IMR-90 (cell line): Measurements from ENCODE around the gene MIER2. TPM values are rescaled to one million over a fixed set of nuclear protein-coding genes. Genes with fewer than 3 reads are reported as not detected.

Source experiments
- ATAC-seq: fragments of 200-7000 bp; cut with Tn5 transposase; 2 replicates; pipeline ENCODE4 v1.9.1; 2020; ENCODE audit warnings: low read depth, mild to moderate bottlenecking, moderate library complexity
- BruUV-seq: library from RNA; stranded (reverse); fragments of 400-500 nt; replicated peaks from 2 replicates; lab custom pipeline; 2021; lab: Mats Ljungman, UMichigan
- CTCF ChIA-PET: fragments of 300-600 bp; formaldehyde crosslinking; extraction: SDS; loops from one replicate; lab custom pipeline; 2021; ENCODE audit warnings: antibody characterized with exemption; lab: Yijun Ruan, JAX
- POLR2A ChIA-PET: fragments of 300-600 bp; sonication (Branson Sonifier 250); formaldehyde crosslinking; loops from one replicate; lab custom pipeline; 2022; ENCODE audit warnings: antibody characterized with exemption; ENCODE audit not compliant: unreplicated experiment; lab: Charles Lee
- DNase-seq: peaks from one replicate; pipeline ENCODE4 v3.0.0; 2013
- H2AFZ ChIP-seq: replicated peaks from 2 replicates; pipeline ENCODE3; 2013; ENCODE audit warnings: low read length, mild to moderate bottlenecking; ENCODE audit not compliant: poor library complexity
- H2AK5ac ChIP-seq: 2 replicates; pipeline ENCODE4 v1.6.1; 2013; ENCODE audit warnings: low read depth, low read length, inconsistent platforms
- H2AK9ac ChIP-seq: replicated peaks from 2 replicates; pipeline ENCODE3; 2013; ENCODE audit warnings: mild to moderate bottlenecking, low read depth, low read length, moderate library complexity; ENCODE audit not compliant: poor library complexity
- H2BK120ac ChIP-seq: 2 replicates; pipeline ENCODE4 v1.6.1; 2013; ENCODE audit warnings: low read depth, low read length, inconsistent platforms
- H2BK15ac ChIP-seq: 3 replicates; pipeline ENCODE4 v1.6.1; 2013; ENCODE audit warnings: low read depth, low read length, inconsistent platforms
- H2BK20ac ChIP-seq: 2 replicates; pipeline ENCODE4 v1.6.1; 2013; ENCODE audit warnings: low read depth, mild to moderate bottlenecking, inconsistent platforms, low read length, moderate library complexity
- H2BK5ac ChIP-seq: 2 replicates; pipeline ENCODE4 v1.6.1; 2013; ENCODE audit warnings: mild to moderate bottlenecking, low read depth, low read length, inconsistent platforms; ENCODE audit not compliant: poor library complexity, severe bottlenecking
- H3K14ac ChIP-seq: replicated peaks from 2 replicates; pipeline ENCODE4 v1.6.1; 2013; ENCODE audit warnings: low read depth, low read length, inconsistent platforms
- H3K18ac ChIP-seq: 2 replicates; pipeline ENCODE4 v1.6.1; 2013; ENCODE audit warnings: low read depth, low read length, control low read depth
- H3K23ac ChIP-seq: 2 replicates; pipeline ENCODE4 v1.6.1; 2013; ENCODE audit warnings: low read depth, low read length, inconsistent platforms
- H3K27ac ChIP-seq: 2 replicates; pipeline ENCODE4 v1.5.1; 2013; ENCODE audit warnings: mild to moderate bottlenecking, control low read depth, low read length; ENCODE audit not compliant: insufficient read depth
- H3K27me3 ChIP-seq: 2 replicates; pipeline ENCODE4 v1.6.1; 2013; ENCODE audit warnings: low read length; ENCODE audit not compliant: control insufficient read depth, insufficient read depth
- H3K36me3 ChIP-seq: 2 replicates; pipeline ENCODE4 v1.6.1; 2013; ENCODE audit warnings: low read length, mixed read lengths; ENCODE audit not compliant: control insufficient read depth, insufficient read depth
- H3K4ac ChIP-seq: 2 replicates; pipeline ENCODE4 v1.6.1; 2013; ENCODE audit warnings: low read depth, low read length, inconsistent platforms
- H3K4me1 ChIP-seq: 2 replicates; pipeline ENCODE4 v1.6.1; 2013; ENCODE audit warnings: low read length, mixed read lengths; ENCODE audit not compliant: control insufficient read depth, insufficient read depth
- H3K4me2 ChIP-seq: 2 replicates; pipeline ENCODE4 v1.6.1; 2013; ENCODE audit warnings: low read depth, mild to moderate bottlenecking, control low read depth, low read length, moderate library complexity
- H3K4me3 ChIP-seq: 2 replicates; pipeline ENCODE4 v1.5.1; 2013; ENCODE audit warnings: low read depth, mild to moderate bottlenecking, control low read depth, low read length, moderate library complexity; ENCODE audit not compliant: insufficient read depth
- H3K56ac ChIP-seq: 2 replicates; pipeline ENCODE4 v1.6.1; 2013; ENCODE audit warnings: low read length, inconsistent platforms; ENCODE audit not compliant: insufficient read depth; ENCODE audit errors: extremely low read depth
- H3K79me1 ChIP-seq, 2 experiments: 2 replicates each; pipeline ENCODE4 v1.6.1; 2013; ENCODE audit warnings: low read length in 2 of 2, inconsistent platforms in 1 of 2, low read depth in 1 of 2
- H3K9ac ChIP-seq: 2 replicates; pipeline ENCODE4 v1.6.1; 2013; ENCODE audit warnings: low read depth, low read length, control low read depth
- H3K9me1 ChIP-seq: 2 replicates; pipeline ENCODE4 v1.6.1; 2013; ENCODE audit warnings: low read length, inconsistent platforms; ENCODE audit not compliant: insufficient read depth
- H3K9me3 ChIP-seq: 2 replicates; pipeline ENCODE4 v1.6.1; 2013; ENCODE audit warnings: low read length; ENCODE audit not compliant: control insufficient read depth, insufficient read depth
- H4K20me1 ChIP-seq: 2 replicates; pipeline ENCODE4 v1.6.1; 2013; ENCODE audit warnings: low read length, inconsistent platforms; ENCODE audit not compliant: insufficient read depth
- H4K5ac ChIP-seq: 2 replicates; pipeline ENCODE4 v1.6.1; 2013; ENCODE audit warnings: mild to moderate bottlenecking, low read depth, low read length, control low read depth
- H4K8ac ChIP-seq, 2 experiments: 2 replicates each; pipeline ENCODE4 v1.6.1; 2013; ENCODE audit warnings: low read depth in 2 of 2, low read length in 2 of 2, control low read depth in 1 of 2, inconsistent platforms in 1 of 2
- H4K91ac ChIP-seq: 2 replicates; pipeline ENCODE4 v1.6.1; 2013; ENCODE audit warnings: low read depth, low read length, inconsistent platforms; ENCODE audit not compliant: insufficient read depth
- RFX5 ChIP-seq: IDR thresholded peaks from 2 replicates; pipeline ENCODE4 v1.8.0; 2012; ENCODE audit warnings: low read depth, mild to moderate bottlenecking, low read length, moderate library complexity
- WGBS, 2 experiments: methylation state at CpG; one replicate each; pipeline versions ENCODE4 v1.1.5 to v1.1.7; 2013; ENCODE audit warnings: missing lambda C conversion rate in 2 of 2; ENCODE audit not compliant: insufficient read length in 1 of 2; ENCODE audit errors: extremely low coverage in 2 of 2; 5-methylcytosine and 5-hydroxymethylcytosine counted together
- dilution Hi-C: fragments of 300-500 bp; cut with HindIII; formaldehyde crosslinking; loops from one replicate; pipeline ENCODE4 v1.14.3; 2018; ENCODE audit warnings: low sequenced_read_pairs; ENCODE audit not compliant: unreplicated experiment
- in situ Hi-C: fragments of 300-500 bp; cut with MboI; formaldehyde crosslinking; loops from 3 replicates; pipeline ENCODE4 v1.14.3; 2019; ENCODE audit warnings: low sequenced_read_pairs, inconsistent platforms, mixed read lengths
- intact Hi-C: fragments of 100-400 bp; cut with micrococcal nuclease; formaldehyde crosslinking; loops from 2 replicates; pipeline ENCODE4 v1.10.0; 2022
- polyA plus RNA-seq, 3 experiments: library from polyadenylated mRNA; depleted of rRNA; stranded (reverse); fragments of >200 nt; gene quantifications; 2 replicates each; pipeline ENCODE4 v1.2.3, GENCODE V29; 2012; ENCODE audit warnings: low replicate concordance in 1 of 3
- total RNA-seq: library from RNA; depleted of rRNA; stranded (reverse); fragments of >200 nt; gene quantifications from 2 replicates; pipeline ENCODE4 v1.2.3, GENCODE V29; 2012
- TF ChIP-seq, protein P1 (sequence below): conservative IDR thresholded peaks from 2 replicates; pipeline ENCODE4 v1.5.1; 2012; ENCODE audit warnings: mild to moderate bottlenecking, low read depth, low read length, improper control_type of control experiment

Gene MIER2
- total and polyA plus RNA-seq, 2 of the 4 experiments (the other 2 are of a cell fraction) = 28.0 to 28.4 TPM

GRCh38 chr19:368630-369024 lies 24.0 kb upstream of the MIER2 start:
- Histone ChIP-seq H2AK5ac (no peak overlapping the region), H3K36me3 (no peaks in the 10 kb centered on the region), H3K4me2 (no peak overlapping the region), H3K4me3 (no peak overlapping the region), H4K8ac (no peak overlapping the region), H3K9me1 (no peaks in the 10 kb centered on the region), H3K23ac (no peak overlapping the region), H3K4me1 (peaks cover 1% of the 10 kb centered on the region; the same call in 1 of the 2 replicates), H2AK9ac (no peak overlapping the region), H2BK5ac (no peak overlapping the region), H3K14ac (no peak overlapping the region), H3K4ac (no peak overlapping the region), H3K9me3 (peaks cover 8% of the 10 kb centered on the region), H2AFZ (no peak overlapping the region), H3K79me1 (no peaks in the 10 kb centered on the region), H3K27ac (no peak overlapping the region), H3K27me3 (peaks cover 51% of the 10 kb centered on the region), H3K18ac (no peak overlapping the region), H3K56ac (no peak overlapping the region), H4K20me1 (no peaks in the 10 kb centered on the region), H2BK120ac (no peak overlapping the region), H4K91ac (no peak overlapping the region), H3K9ac (no peak overlapping the region), H2BK20ac (no peak overlapping the region), H2BK15ac (no peak overlapping the region), H4K5ac (no peak overlapping the region)
- CTCF ChIA-PET = no interaction called here
- POLR2A ChIA-PET = no interaction called here
- intact Hi-C loops = no loop called here
- dilution Hi-C loops = no loop called here
- in situ Hi-C loops = no loop called here
- no peak for ATAC-seq
- no TSS peak for BruUV-seq
- DNase-seq = no peak
- WGBS, 2 experiments = 33% methylated on average over 1 of the region's 7 CpGs; no CpG with 5 or more reads in 1 of the 2 experiments
- TF ChIP-seq, protein P1, sequence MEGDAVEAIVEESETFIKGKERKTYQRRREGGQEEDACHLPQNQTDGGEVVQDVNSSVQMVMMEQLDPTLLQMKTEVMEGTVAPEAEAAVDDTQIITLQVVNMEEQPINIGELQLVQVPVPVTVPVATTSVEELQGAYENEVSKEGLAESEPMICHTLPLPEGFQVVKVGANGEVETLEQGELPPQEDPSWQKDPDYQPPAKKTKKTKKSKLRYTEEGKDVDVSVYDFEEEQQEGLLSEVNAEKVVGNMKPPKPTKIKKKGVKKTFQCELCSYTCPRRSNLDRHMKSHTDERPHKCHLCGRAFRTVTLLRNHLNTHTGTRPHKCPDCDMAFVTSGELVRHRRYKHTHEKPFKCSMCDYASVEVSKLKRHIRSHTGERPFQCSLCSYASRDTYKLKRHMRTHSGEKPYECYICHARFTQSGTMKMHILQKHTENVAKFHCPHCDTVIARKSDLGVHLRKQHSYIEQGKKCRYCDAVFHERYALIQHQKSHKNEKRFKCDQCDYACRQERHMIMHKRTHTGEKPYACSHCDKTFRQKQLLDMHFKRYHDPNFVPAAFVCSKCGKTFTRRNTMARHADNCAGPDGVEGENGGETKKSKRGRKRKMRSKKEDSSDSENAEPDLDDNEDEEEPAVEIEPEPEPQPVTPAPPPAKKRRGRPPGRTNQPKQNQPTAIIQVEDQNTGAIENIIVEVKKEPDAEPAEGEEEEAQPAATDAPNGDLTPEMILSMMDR = no peak
- no peak for TF ChIP-seq RFX5
